Measurements from ENCODE around the gene ANKRD52. TPM values are rescaled to one million over a fixed set of nuclear protein-coding genes. Genes with fewer than 3 reads are reported as not detected.

Gene ANKRD52
- total RNA-seq, 2 experiments from 2014 or later, result 45.3 to 49.4 TPM

DNA sequence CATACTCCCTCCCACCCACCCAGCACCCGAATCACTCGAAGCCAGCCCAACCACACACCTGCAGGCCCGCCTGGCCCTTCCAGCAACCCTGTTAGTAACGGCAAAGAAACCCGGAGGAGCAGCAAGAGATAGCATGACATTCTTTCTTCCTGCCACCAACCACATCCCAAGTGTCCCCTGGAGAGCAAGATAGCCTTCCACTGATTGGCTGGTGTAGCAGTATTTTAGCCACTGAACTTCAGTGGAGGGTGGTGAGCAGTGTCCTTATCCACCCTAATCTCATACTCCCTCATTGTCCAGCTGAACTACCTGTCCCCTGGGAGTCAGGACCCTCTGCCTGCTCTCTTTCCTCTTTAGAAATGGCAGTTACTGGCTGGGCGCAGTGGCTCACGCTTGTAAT is 29.1 kb downstream of the ANKRD52 start:
- DNase-seq (no peak), ATAC-seq (ENCODE audit: low read depth) (no peak)
- POLR2A ChIA-PET, result no interaction called here
- peaks cover 19% of the 10 kb centered on the region for H3K4me1 Mint-ChIP-seq
- no peak overlapping the region for H3K4me3 Mint-ChIP-seq
- H3K27me3 Mint-ChIP-seq, result no peaks in the 10 kb centered on the region
- no peaks in the 10 kb centered on the region for H3K9me3 Mint-ChIP-seq
- peaks cover 13% of the 10 kb centered on the region for H3K36me3 Mint-ChIP-seq
- no peak overlapping the region for H3K27ac Mint-ChIP-seq

DNA sequence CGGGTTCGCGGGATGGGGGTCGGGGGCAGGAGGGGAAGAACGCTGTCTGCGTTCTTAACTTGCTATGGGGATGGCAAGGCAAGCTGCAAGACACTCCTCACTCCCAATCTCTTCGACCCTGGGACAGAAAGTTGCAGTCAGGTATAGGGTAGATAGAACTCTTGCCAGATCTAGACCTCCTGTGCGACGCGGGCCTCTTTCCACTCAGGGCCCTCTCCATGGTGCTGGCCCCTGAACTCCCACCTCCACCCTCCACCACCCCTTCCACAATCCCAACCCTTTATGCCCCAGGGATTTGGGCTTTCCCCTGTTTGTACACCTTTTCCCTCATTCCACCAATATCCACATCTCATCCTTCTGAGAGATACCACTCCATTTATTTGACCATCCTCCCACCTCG is 33.2 kb downstream of the ANKRD52 start:
- Mint-ChIP-seq H3K27me3 (no peaks in the 10 kb centered on the region), H3K9me3 (no peaks in the 10 kb centered on the region), H3K36me3 (peaks cover 13% of the 10 kb centered on the region), H3K4me1 (peaks cover 34% of the 10 kb centered on the region), H3K27ac (peak overlapping the region; percentile 71), H3K4me3 (peak overlapping the region; percentile 92)
- DNase-seq, result no peak
- ATAC-seq (ENCODE audit: low read depth), result no peak
- POLR2A ChIA-PET, result no interaction called here

DNA sequence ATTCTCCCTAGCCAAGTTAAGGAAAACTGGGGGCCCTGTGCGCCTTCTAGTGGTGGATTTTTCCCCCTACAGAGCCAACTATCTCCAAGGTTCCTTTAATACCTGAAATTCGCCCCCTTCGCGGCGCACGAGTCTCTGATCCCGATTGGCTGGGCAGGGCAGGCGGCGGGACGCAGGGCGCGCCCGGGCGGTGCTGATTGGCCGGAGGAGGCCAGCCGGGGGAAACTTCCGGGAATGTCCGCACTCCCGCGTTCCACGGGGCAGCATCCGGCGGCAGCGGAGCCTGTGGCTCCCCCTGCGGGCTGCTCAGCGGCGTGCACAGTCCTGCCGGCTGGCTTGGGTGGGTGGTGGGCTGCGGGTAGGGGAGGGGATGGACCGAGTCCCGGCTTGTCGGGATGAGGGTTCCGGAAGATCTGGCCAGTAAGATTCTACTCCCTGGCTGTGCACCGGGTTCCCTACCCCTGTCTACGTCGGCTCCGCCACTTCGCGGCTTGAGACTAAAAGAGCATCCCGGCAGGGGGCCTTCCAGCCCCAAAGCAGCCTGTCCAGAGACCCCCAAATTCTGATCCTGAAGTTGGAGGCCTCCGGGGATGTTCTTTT is 34.0 kb downstream of the ANKRD52 start, which contains the start of gene NABP2:
Gene NABP2 (plus strand): TSS at position 241 of the 600 bp plus-strand sequence. CDS start 515 bp downstream, outside the sequence.
- Mint-ChIP-seq H3K27me3 (no peaks in the 10 kb centered on the region), H3K4me3 (peak within 1 kb of the TSS; percentile 92), H3K36me3 (peaks cover 10% of the 10 kb centered on the region), H3K27ac (peak within 1 kb of the TSS; percentile 71), H3K9me3 (no peaks in the 10 kb centered on the region), H3K4me1 (peaks cover 34% of the 10 kb centered on the region)
- ATAC-seq (ENCODE audit: low read depth) (peak; percentile 86), DNase-seq (peak; percentile 94)
- POLR2A ChIA-PET, result no interaction called here

DNA sequence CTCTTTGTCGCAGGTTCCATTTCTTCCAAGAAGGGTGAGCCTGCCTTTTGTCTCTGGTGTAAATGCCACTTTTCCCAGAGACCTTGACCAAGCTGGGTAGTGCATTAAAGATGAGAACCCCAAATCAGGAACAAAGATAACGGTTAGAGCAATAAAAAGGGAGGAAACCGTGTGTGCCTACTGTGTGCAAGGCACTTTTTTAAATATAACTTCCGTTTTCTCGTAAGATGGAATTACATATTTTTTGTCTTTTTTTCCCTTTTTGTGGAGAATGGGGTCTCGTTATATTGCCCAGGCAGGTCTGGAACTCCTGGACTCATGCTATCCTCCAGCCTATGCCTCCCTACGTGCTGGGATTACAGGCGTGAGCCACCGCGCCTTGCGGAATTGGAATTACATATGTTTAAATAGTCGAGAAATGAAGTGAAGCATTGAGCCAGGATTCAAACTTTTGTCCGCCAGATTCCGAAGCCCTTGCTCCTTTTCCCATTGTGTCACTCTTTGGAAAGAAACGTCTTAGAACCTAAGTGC is 34.5 kb downstream of the ANKRD52 start:
- peak overlapping the region; percentile 38 for H3K27ac Mint-ChIP-seq
- peaks cover 34% of the 10 kb centered on the region for H3K4me1 Mint-ChIP-seq
- H3K9me3 Mint-ChIP-seq, result no peaks in the 10 kb centered on the region
- no peaks in the 10 kb centered on the region for H3K27me3 Mint-ChIP-seq
- H3K4me3 Mint-ChIP-seq, result peak overlapping the region; percentile 92
- DNase-seq (no peak), ATAC-seq (ENCODE audit: low read depth) (no peak)
- H3K36me3 Mint-ChIP-seq, result peaks cover 7% of the 10 kb centered on the region
- POLR2A ChIA-PET, result interaction anchor here (0.7 to 4.0 kb wide), 2 partner anchors 34 to 310 kb away, joined by 4 to 34 read pairs; partner anchors contain the start of gene SMARCC2

DNA sequence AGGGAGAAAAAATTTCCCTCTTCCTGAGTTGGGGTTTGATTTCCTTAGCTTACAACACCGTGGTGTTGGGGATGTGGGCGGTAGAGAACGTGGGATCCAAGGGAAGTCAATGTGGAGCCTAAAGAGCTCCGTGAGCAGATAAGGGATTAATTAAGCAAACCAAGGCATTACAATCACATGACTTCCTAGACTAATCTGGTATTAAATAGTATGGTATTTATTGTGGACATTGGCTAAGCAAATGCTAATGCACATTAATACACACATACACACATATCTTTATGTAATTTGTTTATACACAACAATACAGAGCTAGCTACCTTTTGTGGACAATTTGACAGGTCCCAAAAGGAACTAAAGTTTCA is 35.7 kb downstream of the ANKRD52 start:
- Mint-ChIP-seq H3K36me3 (peaks cover 7% of the 10 kb centered on the region), H3K27ac (peak overlapping the region; percentile 91), H3K4me1 (peaks cover 34% of the 10 kb centered on the region), H3K4me3 (peak overlapping the region; percentile 96), H3K9me3 (no peaks in the 10 kb centered on the region), H3K27me3 (no peaks in the 10 kb centered on the region)
- POLR2A ChIA-PET, result interaction anchor here (0.8 to 4.0 kb wide), 20 partner anchors 17 to 299 kb away, joined by 3 to 39 read pairs (median 4); partner anchors contain the start of genes ANKRD52, CNPY2, COQ10A and ESYT1
- DNase-seq, result no peak
- no peak for ATAC-seq (ENCODE audit: low read depth)

DNA sequence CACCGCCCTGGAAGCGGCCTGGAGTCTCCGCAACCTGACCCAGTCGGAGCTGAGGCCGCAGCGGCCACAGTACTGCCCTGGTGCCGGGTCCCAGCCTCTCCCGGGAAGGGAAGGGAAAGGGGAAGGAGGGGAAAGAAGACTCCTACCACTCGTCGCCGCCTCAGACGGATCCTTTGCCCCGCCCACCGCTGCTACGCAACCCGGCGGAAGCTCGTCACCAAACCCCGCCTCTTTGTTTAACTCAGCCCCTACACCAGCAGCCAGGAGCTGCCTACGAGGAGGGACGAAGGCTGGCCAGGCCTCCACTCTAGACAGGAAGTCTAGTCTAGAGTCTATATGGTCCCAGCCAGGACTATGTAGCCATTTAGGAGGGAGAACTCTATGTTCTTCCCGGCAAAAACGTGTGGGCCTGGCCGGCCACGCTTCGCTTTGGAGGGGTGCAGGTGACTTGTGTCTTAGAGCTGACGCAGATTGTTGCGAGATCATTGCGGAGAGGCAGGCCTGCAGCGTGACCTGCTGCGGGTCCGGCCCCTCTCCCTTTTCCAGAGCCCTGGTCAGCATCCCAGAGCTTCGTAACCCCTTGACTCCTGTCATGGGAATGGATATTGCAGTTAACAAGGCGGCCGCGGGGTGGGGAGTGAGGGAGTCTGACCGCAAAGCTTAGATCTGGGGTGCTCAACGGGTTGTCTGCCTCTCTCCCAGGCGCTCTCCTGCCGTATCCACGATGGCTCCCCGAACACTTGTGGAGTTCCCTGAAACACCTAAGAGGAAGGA is 36.2 kb downstream of the ANKRD52 start, which contains the start of gene RNF41:
Gene RNF41 (minus strand): TSS at position 166 of the 774 bp plus-strand sequence. CDS start 7,875 bp downstream, outside the sequence.
- ATAC-seq (ENCODE audit: low read depth), result peak; percentile 83
- H3K4me3 Mint-ChIP-seq, result peak within 1 kb of the TSS; percentile 96
- peaks cover 5% of the 10 kb centered on the region for H3K36me3 Mint-ChIP-seq
- no peaks in the 10 kb centered on the region for H3K9me3 Mint-ChIP-seq
- no peaks in the 10 kb centered on the region for H3K27me3 Mint-ChIP-seq
- peak; percentile 92 for DNase-seq
- peak within 1 kb of the TSS; percentile 91 for H3K27ac Mint-ChIP-seq
- H3K4me1 Mint-ChIP-seq, result peaks cover 34% of the 10 kb centered on the region
- POLR2A ChIA-PET, result interaction anchor here (0.8 to 4.0 kb wide), 23 partner anchors 14 to 300 kb away, joined by 3 to 39 read pairs (median 4); partner anchors contain the start of genes ANKRD52, CNPY2, COQ10A and ESYT1

DNA sequence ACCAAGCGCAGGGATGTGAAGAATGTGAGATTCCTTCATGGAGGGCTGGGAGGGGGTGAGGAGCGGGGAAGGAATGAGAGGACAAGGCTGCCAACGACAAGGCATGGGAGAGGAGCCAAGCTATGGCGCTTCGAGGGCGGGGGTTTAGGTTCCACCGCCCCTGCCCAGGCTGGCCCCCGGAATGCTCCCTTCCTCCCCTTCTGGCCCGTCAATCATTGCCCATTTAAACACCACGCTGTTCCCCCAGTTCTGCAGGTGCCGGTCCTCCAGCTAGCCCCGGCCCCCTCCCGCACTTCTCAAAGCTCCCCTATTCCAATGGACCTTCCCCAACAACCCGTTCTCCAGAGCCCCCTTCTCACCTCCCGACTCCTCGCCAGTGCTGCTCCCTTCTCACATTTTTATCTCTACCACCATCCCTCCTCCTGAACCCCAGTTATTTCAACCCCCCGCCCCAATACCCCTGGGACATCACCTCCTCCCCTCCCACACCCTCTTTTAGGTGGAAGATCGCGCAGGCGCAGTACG is 36.9 kb downstream of the ANKRD52 start:
- POLR2A ChIA-PET, result interaction anchor here (0.9 to 4.0 kb wide), 18 partner anchors 15 to 301 kb away, joined by 3 to 39 read pairs (median 4); partner anchors contain the start of genes ANKRD52, COQ10A, ESYT1 and IL23A
- Mint-ChIP-seq H3K36me3 (peaks cover 7% of the 10 kb centered on the region), H3K27me3 (no peaks in the 10 kb centered on the region), H3K4me3 (peak overlapping the region; percentile 96), H3K9me3 (no peaks in the 10 kb centered on the region), H3K27ac (peak overlapping the region; percentile 91), H3K4me1 (peaks cover 37% of the 10 kb centered on the region)
- ATAC-seq (ENCODE audit: low read depth) (peak; percentile 15), DNase-seq (no peak)

DNA sequence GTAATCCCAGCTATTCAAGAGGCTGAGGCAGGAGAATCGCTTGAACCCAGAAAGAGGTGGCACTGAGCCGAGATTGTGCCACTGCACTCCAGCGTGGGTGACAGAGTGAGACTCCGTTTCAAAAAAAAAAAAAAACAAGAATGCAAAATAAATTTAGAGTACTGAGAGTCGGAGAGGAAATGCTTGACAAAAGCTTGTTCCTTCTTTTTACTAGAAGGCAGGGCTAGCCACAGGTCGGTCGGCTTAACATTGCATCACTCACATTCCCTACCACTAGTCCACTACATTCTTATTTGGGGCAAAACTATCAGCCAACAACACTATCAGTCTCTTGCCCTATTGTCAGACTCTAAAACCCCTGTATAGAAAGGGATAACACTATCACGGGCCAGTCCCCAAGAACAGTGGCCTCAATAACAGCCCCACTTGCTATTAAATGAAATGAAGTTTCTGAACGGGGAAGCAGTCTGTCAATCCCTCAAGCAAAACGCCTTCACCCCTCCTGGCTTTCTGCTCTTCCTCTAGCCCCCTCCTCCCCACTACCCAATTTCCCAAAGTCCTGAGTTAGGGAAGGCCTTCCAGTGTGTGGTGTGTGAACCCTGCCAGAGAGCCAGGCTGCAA is 37.5 kb downstream of the ANKRD52 start:
- Mint-ChIP-seq H3K4me1 (peaks cover 33% of the 10 kb centered on the region), H3K9me3 (no peaks in the 10 kb centered on the region)
- DNase-seq, result no peak

DNA sequence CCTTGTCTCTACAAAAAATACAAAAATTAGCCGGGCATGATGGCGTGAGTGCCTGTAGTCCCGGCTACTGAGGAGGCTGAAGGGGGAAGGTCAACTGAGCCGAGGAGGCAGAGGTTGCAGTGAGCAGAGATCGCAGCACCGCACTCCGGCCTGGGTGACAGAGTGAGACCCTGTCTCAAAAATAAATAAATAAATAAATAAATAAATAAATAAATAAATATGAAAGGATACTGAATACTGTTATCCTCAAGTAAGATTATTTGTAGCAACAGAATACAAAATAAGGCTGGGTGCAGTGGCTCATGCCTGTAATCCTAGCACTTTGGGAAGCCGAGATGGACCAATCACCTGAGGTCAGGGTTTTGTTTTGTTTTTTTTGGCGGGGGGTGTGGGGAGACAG is 38.3 kb downstream of the ANKRD52 start:
- peaks cover 10% of the 10 kb centered on the region for H3K36me3 Mint-ChIP-seq
- no peaks in the 10 kb centered on the region for H3K27me3 Mint-ChIP-seq
- POLR2A ChIA-PET, result interaction anchor here (3.2 to 4.0 kb wide), 2 partner anchors 31 to 102 kb away, joined by 34 to 39 read pairs; partner anchors contain the start of genes SMARCC2 and ZC3H10
- DNase-seq, result no peak
- H3K27ac Mint-ChIP-seq, result no peak overlapping the region
- H3K9me3 Mint-ChIP-seq, result no peaks in the 10 kb centered on the region
- peaks cover 26% of the 10 kb centered on the region for H3K4me1 Mint-ChIP-seq
- peak overlapping the region; percentile 25 for H3K4me3 Mint-ChIP-seq
- no peak for ATAC-seq (ENCODE audit: low read depth)

More for the DNA sequence above, 37.5 kb downstream of the ANKRD52 start:
- peaks cover 4% of the 10 kb centered on the region for H3K36me3 Mint-ChIP-seq
- no peak for ATAC-seq (ENCODE audit: low read depth)
- POLR2A ChIA-PET, result interaction anchor here (0.5 to 4.0 kb wide), 8 partner anchors 16 to 147 kb away, joined by 3 to 39 read pairs (median 4); partner anchors contain the start of genes COQ10A, SMARCC2, STAT2 and ZC3H10
- no peaks in the 10 kb centered on the region for H3K27me3 Mint-ChIP-seq
- H3K27ac Mint-ChIP-seq, result peak overlapping the region; percentile 91
- H3K4me3 Mint-ChIP-seq, result peak overlapping the region; percentile 96

DNA sequence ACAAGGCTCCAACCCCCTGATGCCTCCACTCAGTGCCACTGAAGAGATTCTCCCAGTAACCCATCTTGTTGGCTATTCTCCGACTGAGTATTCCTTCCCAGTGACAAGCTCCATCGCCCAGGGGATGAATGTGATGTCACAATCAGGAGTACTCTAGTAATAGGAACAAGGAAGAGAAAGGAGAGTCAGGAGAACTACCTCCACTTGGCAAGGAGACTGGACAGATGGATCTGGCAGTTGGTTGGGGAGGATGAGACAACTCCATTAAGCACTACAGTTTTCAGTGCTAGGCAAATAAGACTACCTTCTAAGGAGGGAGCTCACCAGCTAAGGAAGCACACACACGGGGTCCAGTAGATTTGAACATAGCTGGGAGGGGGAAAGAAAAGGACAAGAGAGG is 41.7 kb downstream of the ANKRD52 start:
- Mint-ChIP-seq H3K27ac (no peak overlapping the region), H3K4me3 (no peak overlapping the region), H3K4me1 (peaks cover 11% of the 10 kb centered on the region), H3K27me3 (no peaks in the 10 kb centered on the region), H3K9me3 (no peaks in the 10 kb centered on the region), H3K36me3 (peaks cover 17% of the 10 kb centered on the region)
- POLR2A ChIA-PET, result no interaction called here
- DNase-seq (no peak), ATAC-seq (ENCODE audit: low read depth) (no peak)

DNA sequence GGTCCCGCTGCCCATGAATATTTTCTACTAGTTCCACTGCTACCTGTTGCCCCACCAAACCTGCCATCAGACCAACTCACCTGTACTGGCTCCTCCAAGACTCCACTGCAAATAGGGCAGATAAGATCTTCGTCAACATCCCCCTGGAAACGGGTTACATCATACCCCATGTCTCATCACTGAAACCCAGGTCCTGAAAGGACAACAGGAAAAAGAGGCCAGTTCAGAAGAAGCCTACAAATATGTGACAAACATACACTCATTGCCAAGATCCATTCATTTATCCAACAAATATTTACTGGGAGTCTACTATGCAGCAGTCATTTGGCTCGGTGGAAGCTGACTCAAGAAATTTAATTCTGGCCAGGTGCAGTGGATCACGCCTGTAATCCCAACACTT is 44.3 kb downstream of the ANKRD52 start:
- no peaks in the 10 kb centered on the region for H3K27me3 Mint-ChIP-seq

DNA sequence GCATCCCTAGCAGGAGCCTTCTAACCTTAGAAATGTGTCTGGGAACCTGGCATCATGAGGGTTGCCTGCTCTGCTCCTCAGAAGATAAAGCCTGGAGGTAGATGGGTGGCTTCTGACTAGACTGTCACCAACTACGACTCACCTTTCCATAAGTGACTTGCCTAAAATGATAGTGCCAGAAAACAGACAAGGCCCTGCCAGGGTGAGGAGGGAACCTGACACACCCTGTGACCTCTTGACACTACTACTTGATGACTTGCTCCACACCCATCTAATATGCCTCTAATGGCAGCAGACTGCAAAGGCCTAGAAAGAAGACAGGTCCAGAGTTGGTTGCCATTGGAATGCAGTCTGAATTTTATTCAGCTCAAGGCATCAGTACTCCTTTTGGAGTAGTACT is 45.8 kb downstream of the ANKRD52 start:
- ATAC-seq (ENCODE audit: low read depth) (no peak), DNase-seq (no peak)
- peaks cover 5% of the 10 kb centered on the region for H3K4me1 Mint-ChIP-seq
- POLR2A ChIA-PET, result no interaction called here
- no peaks in the 10 kb centered on the region for H3K27me3 Mint-ChIP-seq
- no peaks in the 10 kb centered on the region for H3K9me3 Mint-ChIP-seq
- peaks cover 27% of the 10 kb centered on the region for H3K36me3 Mint-ChIP-seq
- H3K27ac Mint-ChIP-seq, result no peak overlapping the region
- no peak overlapping the region for H3K4me3 Mint-ChIP-seq

More for the DNA sequence above, 44.3 kb downstream of the ANKRD52 start:
- POLR2A ChIA-PET, result interaction anchor here (0.7 kb wide), 1 partner anchor 40 kb away, joined by 3 read pairs; no protein-coding TSS in a partner anchor
- no peak for DNase-seq
- Mint-ChIP-seq H3K4me1 (peaks cover 5% of the 10 kb centered on the region), H3K27ac (peak overlapping the region; percentile 1), H3K4me3 (no peak overlapping the region), H3K9me3 (no peaks in the 10 kb centered on the region), H3K36me3 (peaks cover 27% of the 10 kb centered on the region)
- no peak for ATAC-seq (ENCODE audit: low read depth)

Data from activated naive CD8-positive, alpha-beta T cell treated with anti-CD3 and anti-CD28 coated beads, Interleukin-2, amount 10 ng/mL, durations not matched to agents 7 days and 5 days (primary cell).